HepG2 (cell line): Measurements from ENCODE around the gene SDC4. TPM values are rescaled to one million over a fixed set of nuclear protein-coding genes. Genes with fewer than 3 reads are reported as not detected.

Source experiments
- FOXA1 ChIP-seq, 2 experiments: fragments of 450-650 bp in 1 of 2; sonication (generic) in 1 of 2; formaldehyde crosslinking in 1 of 2; IDR thresholded peaks; 2 replicates each; pipeline versions ENCODE4 v1.4.0 to v1.6.1; 2016 to 2020; ENCODE audit warnings: missing genetic modification reagents in 1 of 2
- HBP1 ChIP-seq: IDR thresholded peaks from 2 replicates; pipeline ENCODE4 v1.6.1; 2016; ENCODE audit warnings: low read depth, control low read depth
- HMG20B ChIP-seq: conservative IDR thresholded peaks from 2 replicates; pipeline ENCODE4 v1.6.1; 2016; ENCODE audit warnings: missing genetic modification reagents, missing compliant biosample characterization
- KLF13 ChIP-seq: sonication (generic); formaldehyde crosslinking; IDR thresholded peaks from 2 replicates; pipeline ENCODE4 v1.4.0; 2020; ENCODE audit warnings: mild to moderate bottlenecking, missing genetic modification reagents
- MLXIP ChIP-seq: sonication (generic); formaldehyde crosslinking; IDR thresholded peaks from 2 replicates; pipeline ENCODE4 v1.9.0; 2021; ENCODE audit warnings: missing genetic modification reagents, borderline replicate concordance
- NR2C2 ChIP-seq: sonication (generic); formaldehyde crosslinking; IDR thresholded peaks from 2 replicates; pipeline ENCODE4 v1.4.0; 2020; ENCODE audit warnings: missing genetic modification reagents, mild to moderate bottlenecking, moderate library complexity, borderline replicate concordance
- SNRNP70 ChIP-seq: fragments of 200-400 bp; formaldehyde crosslinking; IDR thresholded peaks from 2 replicates; pipeline ENCODE4 v1.6.1; 2017; ENCODE audit warnings: mild to moderate bottlenecking, low read depth, low read length, moderate library complexity
- ZNF101 ChIP-seq: sonication (generic); formaldehyde crosslinking; IDR thresholded peaks from 2 replicates; pipeline ENCODE4 v1.4.0; 2020; ENCODE audit warnings: mild to moderate bottlenecking, low read depth, missing genetic modification reagents, borderline replicate concordance
- ZNF138 ChIP-seq: sonication (generic); formaldehyde crosslinking; IDR thresholded peaks from 2 replicates; pipeline ENCODE4 v1.5.0; 2020; ENCODE audit warnings: mild to moderate bottlenecking, low read depth, missing genetic modification reagents
- ZNF232 ChIP-seq: sonication (generic); formaldehyde crosslinking; IDR thresholded peaks from 2 replicates; pipeline ENCODE4 v1.4.0; 2020; ENCODE audit warnings: missing genetic modification reagents, borderline replicate concordance
- ZNF414 ChIP-seq: sonication (generic); formaldehyde crosslinking; IDR thresholded peaks from 2 replicates; pipeline ENCODE4 v1.5.0; 2020; ENCODE audit warnings: missing genetic modification reagents
- ZNF724P ChIP-seq: sonication (generic); formaldehyde crosslinking; IDR thresholded peaks from 2 replicates; pipeline ENCODE4 v1.8.0; 2022; ENCODE audit warnings: missing genetic modification reagents, borderline replicate concordance
- ZNF737 ChIP-seq: sonication (generic); formaldehyde crosslinking; IDR thresholded peaks from 2 replicates; pipeline ENCODE4 v1.5.0; 2020; ENCODE audit warnings: missing genetic modification reagents, mild to moderate bottlenecking, borderline replicate concordance
- ZNF781 ChIP-seq: sonication (generic); formaldehyde crosslinking; IDR thresholded peaks from 2 replicates; pipeline ENCODE4 v1.5.1; 2020; ENCODE audit warnings: borderline replicate concordance, mild to moderate bottlenecking, missing genetic modification reagents; ENCODE audit errors: not compliant biosample characterization
- ZSCAN21 ChIP-seq: sonication (generic); formaldehyde crosslinking; IDR thresholded peaks from 2 replicates; pipeline ENCODE4 v1.8.0; 2022; ENCODE audit warnings: mild to moderate bottlenecking, missing genetic modification reagents, moderate library complexity, borderline replicate concordance
- polyA plus RNA-seq, 8 experiments: library from polyadenylated mRNA; depleted of rRNA in 3 of 8; stranded (reverse) in 7 of 8; unstranded in 1 of 8; fragments of >200 nt; fragmentation: Illumina TruSeq in 4 of 8; extraction: Trizol in 4 of 8; gene quantifications; 2 replicates each; pipeline versions ENCODE4 v1.2.1 to v1.2.3, GENCODE V29; 2011 to 2016; ENCODE audit warnings: low read depth in 4 of 8, missing spikeins in 1 of 8, mixed read lengths in 1 of 8; ENCODE audit not compliant: insufficient read depth in 1 of 8
- total RNA-seq, 5 experiments: library from RNA; depleted of rRNA; stranded (reverse); fragments of >200 nt; fragmentation: Illumina TruSeq; extraction: Trizol; gene quantifications; 2 replicates each; pipeline ENCODE4 v1.2.3, GENCODE V29; 2016; ENCODE audit warnings: low read depth in 1 of 5
- TF ChIP-seq, protein P1 (sequence below): sonication (generic); formaldehyde crosslinking; IDR thresholded peaks from 2 replicates; pipeline ENCODE4 v1.8.0; 2022; ENCODE audit warnings: missing genetic modification reagents, mild to moderate bottlenecking, borderline replicate concordance
- TF ChIP-seq, protein P2 (sequence below): sonication (generic); formaldehyde crosslinking; conservative IDR thresholded peaks from 2 replicates; pipeline ENCODE4 v1.4.0; 2020; ENCODE audit warnings: missing genetic modification reagents

The SDC4 gene
- total and polyA plus RNA-seq, 2 of the 13 experiments (the other 11 are each of a cell fraction or from before 2014, with no cell fraction given), result 49.0 to 65.1 TPM

DNA sequence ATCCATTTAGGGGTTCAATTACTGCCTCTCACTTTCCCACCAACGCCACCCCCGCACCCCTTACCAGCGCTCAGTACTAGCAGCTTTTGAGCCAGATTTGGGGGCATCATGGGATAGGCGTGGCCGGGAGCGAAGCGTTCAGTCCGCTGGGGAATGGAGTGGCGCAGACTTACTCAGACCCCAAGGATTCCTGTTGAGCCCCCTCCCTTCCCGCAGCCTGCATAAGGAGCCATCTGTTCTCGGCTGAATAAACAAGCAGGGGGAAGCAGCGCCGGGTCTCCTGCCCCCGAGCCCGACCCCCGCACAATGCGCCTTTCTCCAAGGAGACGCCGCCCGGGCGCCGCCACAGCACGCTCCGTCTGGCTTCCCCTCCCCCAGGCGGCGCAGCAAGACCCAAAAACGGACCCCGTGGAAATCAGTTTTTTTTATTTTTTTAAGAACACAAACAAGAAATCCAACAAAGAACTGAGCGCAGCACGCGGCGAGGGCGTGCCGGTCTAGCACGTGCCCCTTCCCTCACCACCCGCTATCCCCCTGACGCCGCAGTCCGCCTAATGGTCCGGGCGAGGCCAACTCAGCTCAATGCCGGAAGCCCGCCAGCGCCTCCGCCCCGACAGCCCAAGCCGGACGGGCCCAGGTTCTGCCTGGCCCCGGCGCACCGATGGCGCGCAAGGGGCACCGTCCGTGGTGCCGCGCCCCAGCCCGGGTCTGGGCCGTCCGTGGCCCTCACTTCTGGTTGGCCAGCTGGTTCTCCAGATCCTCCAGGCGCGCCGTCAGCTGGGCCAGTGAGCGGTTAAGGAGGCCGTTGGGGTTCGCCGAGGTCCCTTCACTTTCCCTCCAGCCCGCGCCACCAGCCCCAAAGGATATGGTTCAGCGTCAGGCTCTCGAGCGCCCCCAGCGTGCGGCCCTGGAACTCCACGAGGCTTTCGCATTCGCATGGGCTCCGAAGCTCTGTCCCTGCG, 54.9 kb downstream of the SDC4 start (continued):
- TF ChIP-seq, protein P1, sequence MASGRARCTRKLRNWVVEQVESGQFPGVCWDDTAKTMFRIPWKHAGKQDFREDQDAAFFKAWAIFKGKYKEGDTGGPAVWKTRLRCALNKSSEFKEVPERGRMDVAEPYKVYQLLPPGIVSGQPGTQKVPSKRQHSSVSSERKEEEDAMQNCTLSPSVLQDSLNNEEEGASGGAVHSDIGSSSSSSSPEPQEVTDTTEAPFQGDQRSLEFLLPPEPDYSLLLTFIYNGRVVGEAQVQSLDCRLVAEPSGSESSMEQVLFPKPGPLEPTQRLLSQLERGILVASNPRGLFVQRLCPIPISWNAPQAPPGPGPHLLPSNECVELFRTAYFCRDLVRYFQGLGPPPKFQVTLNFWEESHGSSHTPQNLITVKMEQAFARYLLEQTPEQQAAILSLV (CRISPR knock-in tag), result peak; percentile 27; the same call in 1 of the 2 replicates
- TF ChIP-seq FOXA1 (IDR thresholded peaks at IDR 0.05), result no peak
- TF ChIP-seq FOXA1 (CRISPR knock-in tag; IDR thresholded peaks at IDR 0.05), result 0 out of 2 replicates have a peak, but pooled peaks have one; percentile 2
- no peak for TF ChIP-seq ZNF737 (CRISPR knock-in tag)
- TF ChIP-seq MLXIP (CRISPR knock-in tag), result no peak
- TF ChIP-seq HMG20B, result no peak
- no peak for TF ChIP-seq ZNF101 (CRISPR knock-in tag)
- TF ChIP-seq, protein P2, sequence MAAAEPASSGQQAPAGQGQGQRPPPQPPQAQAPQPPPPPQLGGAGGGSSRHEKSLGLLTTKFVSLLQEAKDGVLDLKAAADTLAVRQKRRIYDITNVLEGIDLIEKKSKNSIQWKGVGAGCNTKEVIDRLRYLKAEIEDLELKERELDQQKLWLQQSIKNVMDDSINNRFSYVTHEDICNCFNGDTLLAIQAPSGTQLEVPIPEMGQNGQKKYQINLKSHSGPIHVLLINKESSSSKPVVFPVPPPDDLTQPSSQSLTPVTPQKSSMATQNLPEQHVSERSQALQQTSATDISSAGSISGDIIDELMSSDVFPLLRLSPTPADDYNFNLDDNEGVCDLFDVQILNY, result no peak
- TF ChIP-seq KLF13 (CRISPR knock-in tag), result 0 out of 2 replicates have a peak, but pooled peaks have one; percentile 29
- TF ChIP-seq HBP1 (CRISPR knock-in tag), result peak; percentile 63; the same call in 1 of the 2 replicates
- no peak for TF ChIP-seq ZNF414
- TF ChIP-seq SNRNP70, result no peak
- TF ChIP-seq ZNF781 (CRISPR knock-in tag), result no peak
- TF ChIP-seq ZSCAN21 (CRISPR knock-in tag), result no peak; the same call in 1 of the 2 replicates
- TF ChIP-seq NR2C2 (CRISPR knock-in tag), result no peak
- no peak for TF ChIP-seq ZNF138 (CRISPR knock-in tag)
- no peak for TF ChIP-seq ZNF724P (CRISPR knock-in tag)
- TF ChIP-seq ZNF232 (CRISPR knock-in tag), result no peak
